Measurements from ENCODE around the gene APOA1.
"Not testable (repeated sequence)": the region's sequence is repeated elsewhere in the genome, so short reads cannot be mapped to it uniquely, and the experiment has no call there.

APOA1 gene

DNA sequence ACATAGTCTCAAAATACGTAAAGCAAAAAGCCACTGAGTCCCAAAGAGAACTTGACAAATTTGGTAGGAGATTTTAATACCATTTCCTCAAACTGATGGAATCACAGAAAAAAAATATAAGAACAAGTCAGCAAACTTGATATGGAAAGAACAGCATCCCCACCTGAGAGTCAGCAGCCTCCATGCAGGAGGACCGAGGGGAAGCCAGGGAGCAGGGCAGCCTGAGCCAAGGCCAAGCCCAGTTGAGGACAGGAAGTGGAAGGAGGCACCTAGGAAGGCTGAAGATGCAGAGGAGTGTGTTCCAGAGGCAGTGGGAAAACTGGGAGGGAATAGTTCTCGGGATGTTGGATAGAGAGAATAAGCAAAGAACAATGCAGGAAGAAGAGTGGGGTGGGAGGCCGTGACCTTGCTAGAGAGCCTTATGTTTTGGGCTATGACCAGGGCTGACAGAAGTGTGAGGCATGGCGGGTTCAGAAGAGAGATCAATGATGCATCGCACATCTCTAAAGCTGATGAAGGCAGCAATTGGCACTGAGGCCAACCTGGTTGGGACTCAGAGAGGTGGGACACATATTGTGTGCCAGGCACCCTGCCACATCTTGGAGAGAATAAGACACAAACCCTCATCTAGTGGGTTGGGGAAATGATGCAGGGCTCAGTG lies 29.7 kb downstream of the APOA1 start:
- H3K4me3 ChIP-seq (ENCODE audit: insufficient read depth, low read length, poor library complexity, severe bottlenecking): no peak overlapping the region
- no peak overlapping the region for H3K4me2 ChIP-seq (ENCODE audit: low read depth, low read length, poor library complexity, severe bottlenecking)
- 0 out of 2 replicates have a peak, but pooled peaks cover 2% of the 10 kb centered on the region for H3F3A ChIP-seq (ENCODE audit: insufficient read depth)
- H3K9me3 ChIP-seq (ENCODE audit: insufficient read depth, low read length): no peaks in the 10 kb centered on the region
- no peak for TF ChIP-seq EZH2phosphoT487 (conservative IDR thresholded peaks at IDR 0.05; ENCODE audit: low read length)
- TF ChIP-seq, protein P1, sequence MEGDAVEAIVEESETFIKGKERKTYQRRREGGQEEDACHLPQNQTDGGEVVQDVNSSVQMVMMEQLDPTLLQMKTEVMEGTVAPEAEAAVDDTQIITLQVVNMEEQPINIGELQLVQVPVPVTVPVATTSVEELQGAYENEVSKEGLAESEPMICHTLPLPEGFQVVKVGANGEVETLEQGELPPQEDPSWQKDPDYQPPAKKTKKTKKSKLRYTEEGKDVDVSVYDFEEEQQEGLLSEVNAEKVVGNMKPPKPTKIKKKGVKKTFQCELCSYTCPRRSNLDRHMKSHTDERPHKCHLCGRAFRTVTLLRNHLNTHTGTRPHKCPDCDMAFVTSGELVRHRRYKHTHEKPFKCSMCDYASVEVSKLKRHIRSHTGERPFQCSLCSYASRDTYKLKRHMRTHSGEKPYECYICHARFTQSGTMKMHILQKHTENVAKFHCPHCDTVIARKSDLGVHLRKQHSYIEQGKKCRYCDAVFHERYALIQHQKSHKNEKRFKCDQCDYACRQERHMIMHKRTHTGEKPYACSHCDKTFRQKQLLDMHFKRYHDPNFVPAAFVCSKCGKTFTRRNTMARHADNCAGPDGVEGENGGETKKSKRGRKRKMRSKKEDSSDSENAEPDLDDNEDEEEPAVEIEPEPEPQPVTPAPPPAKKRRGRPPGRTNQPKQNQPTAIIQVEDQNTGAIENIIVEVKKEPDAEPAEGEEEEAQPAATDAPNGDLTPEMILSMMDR (IDR thresholded peaks at IDR 0.05; ENCODE audit: insufficient read depth, low read length, poor library complexity, severe bottlenecking): no peak
- no peak overlapping the region for H2AFZ ChIP-seq (ENCODE audit: low read depth, low read length, severe bottlenecking)
- no peaks in the 10 kb centered on the region for H3K9me2 ChIP-seq (replicated peaks; ENCODE audit: insufficient read depth, low read length)
- H3K27ac ChIP-seq (ENCODE audit: low read depth, low read length): no peak overlapping the region
- H3K27me3 ChIP-seq (ENCODE audit: low read length): no peaks in the 10 kb centered on the region
- no peaks in the 10 kb centered on the region for H3K36me3 ChIP-seq (ENCODE audit: low read length)
- no peaks in the 10 kb centered on the region for H4K20me1 ChIP-seq (ENCODE audit: low read depth, low read length)
- no peaks in the 10 kb centered on the region for H3K79me2 ChIP-seq (ENCODE audit: insufficient read depth, low read length)
- no peak overlapping the region for H3K9ac ChIP-seq (ENCODE audit: low read length)

DNA sequence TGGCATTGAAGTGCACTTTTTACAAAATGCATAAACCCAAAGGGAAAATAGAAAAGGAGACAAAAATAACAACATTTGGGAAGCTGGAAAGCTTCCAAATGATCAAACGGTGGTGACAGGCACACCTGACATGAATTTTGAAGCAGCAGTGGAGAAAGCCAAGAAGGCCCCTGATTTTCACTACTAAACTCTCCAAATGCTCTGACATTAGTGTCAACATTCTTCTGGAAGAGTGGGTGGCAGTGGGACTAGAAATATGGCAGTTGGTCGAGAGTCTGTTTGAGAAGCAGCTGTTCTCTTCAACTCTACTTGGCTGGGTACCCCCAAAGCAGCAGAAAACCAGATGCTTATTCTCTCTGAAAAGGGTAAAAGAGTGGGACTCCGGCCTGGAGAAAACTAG lies 33.4 kb downstream of the APOA1 start:
- H3K27ac ChIP-seq (ENCODE audit: low read depth, low read length): no peak overlapping the region
- H3K36me3 ChIP-seq (ENCODE audit: low read length): no peaks in the 10 kb centered on the region
- H3K4me3 ChIP-seq (ENCODE audit: insufficient read depth, low read length, poor library complexity, severe bottlenecking): no peak overlapping the region
- TF ChIP-seq, protein P1 (IDR thresholded peaks at IDR 0.05; ENCODE audit: insufficient read depth, low read length, poor library complexity, severe bottlenecking): no peak
- no peak for TF ChIP-seq EZH2phosphoT487 (conservative IDR thresholded peaks at IDR 0.05; ENCODE audit: low read length)
- H3K9me2 ChIP-seq (replicated peaks; ENCODE audit: insufficient read depth, low read length): no peaks in the 10 kb centered on the region
- no peaks in the 10 kb centered on the region for H3K9me3 ChIP-seq (ENCODE audit: insufficient read depth, low read length)
- H3K9ac ChIP-seq (ENCODE audit: low read length): no peak overlapping the region
- H3K79me2 ChIP-seq (ENCODE audit: insufficient read depth, low read length): no peaks in the 10 kb centered on the region
- H4K20me1 ChIP-seq (ENCODE audit: low read depth, low read length): no peaks in the 10 kb centered on the region
- no peak overlapping the region for H2AFZ ChIP-seq (ENCODE audit: low read depth, low read length, severe bottlenecking)
- no peaks in the 10 kb centered on the region for H3K27me3 ChIP-seq (ENCODE audit: low read length)
- no peaks in the 10 kb centered on the region for H3F3A ChIP-seq (ENCODE audit: insufficient read depth)
- no peak overlapping the region for H3K4me2 ChIP-seq (ENCODE audit: low read depth, low read length, poor library complexity, severe bottlenecking)

DNA sequence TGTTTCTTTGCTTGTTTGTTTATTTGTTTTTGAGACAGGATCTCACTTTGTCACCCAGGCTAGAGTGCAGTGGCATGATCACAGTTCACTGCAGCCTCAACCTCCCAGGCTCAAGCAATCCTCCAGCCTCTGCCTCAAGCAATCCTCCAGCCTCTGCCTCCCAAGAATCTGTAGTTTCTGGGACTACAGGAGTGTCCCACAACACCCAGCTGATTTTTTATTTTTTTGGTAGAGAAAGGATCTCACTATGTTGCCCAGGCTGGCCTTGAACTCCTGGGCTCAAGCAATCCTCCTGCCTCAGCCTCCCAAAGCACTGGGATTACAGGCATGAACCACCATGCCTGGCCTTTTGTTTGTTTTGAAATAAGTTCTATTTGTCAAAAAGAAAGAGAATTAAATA lies 35.8 kb downstream of the APOA1 start:
- H3K9me3 ChIP-seq (ENCODE audit: insufficient read depth, low read length); H4K20me1 ChIP-seq (ENCODE audit: low read depth, low read length); H3K79me2 ChIP-seq (ENCODE audit: insufficient read depth, low read length); H2AFZ ChIP-seq (ENCODE audit: low read depth, low read length, severe bottlenecking); H3K4me3 ChIP-seq (ENCODE audit: insufficient read depth, low read length, poor library complexity, severe bottlenecking); H3K27ac ChIP-seq (ENCODE audit: low read depth, low read length); H3K27me3 ChIP-seq (ENCODE audit: low read length); H3K4me2 ChIP-seq (ENCODE audit: low read depth, low read length, poor library complexity, severe bottlenecking); H3F3A ChIP-seq (ENCODE audit: insufficient read depth); H3K9me2 ChIP-seq (replicated peaks; ENCODE audit: insufficient read depth, low read length); H3K9ac ChIP-seq (ENCODE audit: low read length); H3K36me3 ChIP-seq (ENCODE audit: low read length): not testable (repeated sequence)

DNA sequence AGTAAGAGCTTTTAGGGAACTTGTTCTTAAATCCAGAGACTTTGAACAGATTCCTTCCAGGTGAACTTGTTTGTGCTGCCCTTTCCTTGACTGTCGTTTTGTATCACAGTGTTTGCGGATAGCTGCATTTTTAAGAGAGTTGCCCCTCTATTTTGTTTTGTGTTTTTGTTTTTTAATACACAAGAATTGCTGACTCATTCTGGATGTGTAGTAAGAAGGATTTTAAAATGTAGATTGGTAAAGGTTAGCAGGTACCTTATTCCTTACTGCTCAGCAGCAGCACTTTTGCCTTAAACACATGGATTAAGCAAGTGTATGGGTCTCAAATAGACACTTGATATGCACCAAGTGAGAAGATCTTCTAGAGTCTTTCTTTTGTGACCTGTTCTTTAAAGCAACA lies 36.8 kb downstream of the APOA1 start:
- no peaks in the 10 kb centered on the region for H3F3A ChIP-seq (ENCODE audit: insufficient read depth)
- H3K9me2 ChIP-seq (replicated peaks; ENCODE audit: insufficient read depth, low read length): no peaks in the 10 kb centered on the region
- no peaks in the 10 kb centered on the region for H3K79me2 ChIP-seq (ENCODE audit: insufficient read depth, low read length)
- no peak overlapping the region for H3K27ac ChIP-seq (ENCODE audit: low read depth, low read length)
- TF ChIP-seq EZH2phosphoT487 (conservative IDR thresholded peaks at IDR 0.05; ENCODE audit: low read length): no peak
- TF ChIP-seq, protein P1 (IDR thresholded peaks at IDR 0.05; ENCODE audit: insufficient read depth, low read length, poor library complexity, severe bottlenecking): no peak
- no peak overlapping the region for H3K4me3 ChIP-seq (ENCODE audit: insufficient read depth, low read length, poor library complexity, severe bottlenecking)
- no peak overlapping the region for H3K9ac ChIP-seq (ENCODE audit: low read length)
- no peaks in the 10 kb centered on the region for H3K36me3 ChIP-seq (ENCODE audit: low read length)
- no peaks in the 10 kb centered on the region for H4K20me1 ChIP-seq (ENCODE audit: low read depth, low read length)
- H3K27me3 ChIP-seq (ENCODE audit: low read length): no peaks in the 10 kb centered on the region
- no peak overlapping the region for H3K4me2 ChIP-seq (ENCODE audit: low read depth, low read length, poor library complexity, severe bottlenecking)
- H3K9me3 ChIP-seq (ENCODE audit: insufficient read depth, low read length): no peaks in the 10 kb centered on the region
- H2AFZ ChIP-seq (ENCODE audit: low read depth, low read length, severe bottlenecking): no peak overlapping the region
